PC-3 (cell line): ENCODE results near the gene LGALS7B. TPM values are rescaled to one million over a fixed set of nuclear protein-coding genes. Genes with fewer than 3 reads are reported as not detected.
"Not testable (repeated sequence)": the region's sequence is repeated elsewhere in the genome, so short reads cannot be mapped to it uniquely, and the experiment has no call there.

Source experiments
- ATAC-seq: fragments of 200-7000 bp; cut with Tn5 transposase; 2 replicates; pipeline ENCODE4 v1.9.1; 2020; ENCODE audit warnings: mild to moderate bottlenecking, moderate library complexity
- BruUV-seq: library from RNA; stranded (reverse); fragments of 400-500 nt; replicated peaks from 2 replicates; lab custom pipeline; 2021; lab: Mats Ljungman, UMichigan
- CTCF ChIA-PET: fragments of 300-600 bp; sonication (Branson Sonifier 250); formaldehyde crosslinking; loops from one replicate; lab custom pipeline; 2022; ENCODE audit warnings: antibody characterized with exemption; lab: Charles Lee
- POLR2A ChIA-PET: fragments of 300-600 bp; sonication (Branson Sonifier 250); formaldehyde crosslinking; loops from one replicate; lab custom pipeline; 2022; ENCODE audit warnings: antibody characterized with exemption; ENCODE audit not compliant: unreplicated experiment; lab: Charles Lee
- DNase-seq: peaks from one replicate; pipeline ENCODE4 v3.0.0-alpha.2; 2015
- H2AFZ ChIP-seq: fragments of 300-600 bp; sonication (generic); 2 replicates; pipeline ENCODE4 v1.6.0; 2016; ENCODE audit warnings: antibody characterized with exemption, low read length
- H3F3A ChIP-seq: fragments of 300-600 bp; sonication (generic); one replicate; pipeline ENCODE4 v1.6.0; 2017; ENCODE audit warnings: antibody characterized with exemption, low read length, control low read depth, mild to moderate bottlenecking; ENCODE audit not compliant: unreplicated experiment
- H3K27ac ChIP-seq: fragments of 300-600 bp; sonication (generic); 2 replicates; pipeline ENCODE4 v1.5.1; 2016; ENCODE audit warnings: mild to moderate bottlenecking, low read length
- H3K27me3 ChIP-seq: fragments of 300-600 bp; sonication (generic); 2 replicates; pipeline ENCODE4 v1.6.1; 2016; ENCODE audit warnings: low read length, mixed read lengths
- H3K36me3 ChIP-seq: fragments of 300-600 bp; sonication (generic); 2 replicates; pipeline ENCODE4 v1.6.1; 2016; ENCODE audit warnings: low read depth, mixed run types, low read length, mixed read lengths
- H3K4me1 ChIP-seq: fragments of 300-600 bp; sonication (generic); 2 replicates; pipeline ENCODE4 v1.5.1; 2016; ENCODE audit warnings: low read length; ENCODE audit not compliant: insufficient read depth
- H3K4me2 ChIP-seq: fragments of 300-600 bp; sonication (generic); 2 replicates; pipeline ENCODE4 v1.6.0; 2016; ENCODE audit warnings: low read length
- H3K4me3 ChIP-seq: fragments of 300-600 bp; sonication (generic); 2 replicates; pipeline ENCODE4 v1.5.1; 2016; ENCODE audit warnings: mild to moderate bottlenecking, low read length, mixed read lengths
- H3K79me2 ChIP-seq: fragments of 300-600 bp; sonication (generic); 2 replicates; pipeline ENCODE4 v1.6.1; 2017; ENCODE audit warnings: low read length, mixed read lengths
- H3K9ac ChIP-seq: fragments of 300-600 bp; sonication (generic); 2 replicates; pipeline ENCODE4 v1.6.0; 2016; ENCODE audit warnings: mild to moderate bottlenecking, low read length
- H3K9me2 ChIP-seq: fragments of 300-600 bp; sonication (generic); replicated peaks from 2 replicates; pipeline ENCODE4 v1.6.1; 2016; ENCODE audit warnings: mixed run types, low read length, mixed read lengths
- H3K9me3 ChIP-seq: fragments of 300-600 bp; sonication (generic); 2 replicates; pipeline ENCODE4 v1.6.1; 2016; ENCODE audit warnings: low read length, mixed read lengths
- H4K20me1 ChIP-seq: fragments of 300-600 bp; sonication (generic); 2 replicates; pipeline ENCODE4 v1.6.1; 2016; ENCODE audit warnings: low read length, mixed read lengths
- CTCF ChIP-seq: fragments of 300-600 bp; sonication (generic); conservative IDR thresholded peaks from 2 replicates; pipeline ENCODE4 v1.5.1; 2017; ENCODE audit warnings: antibody characterized with exemption, low read depth, mild to moderate bottlenecking, low read length
- EZH2 ChIP-seq: fragments of 300-600 bp; sonication (generic); IDR thresholded peaks from one replicate; pipeline ENCODE4 v1.6.1; 2017; ENCODE audit warnings: antibody characterized with exemption, mild to moderate bottlenecking, low read length; ENCODE audit not compliant: unreplicated experiment
- EZH2phosphoT487 ChIP-seq: fragments of 300-600 bp; sonication (generic); IDR thresholded peaks from 2 replicates; pipeline ENCODE4 v1.6.1; 2018; ENCODE audit warnings: mild to moderate bottlenecking, antibody characterized with exemption, low read length, borderline replicate concordance
- intact Hi-C: fragments of 100-400 bp; cut with micrococcal nuclease; formaldehyde crosslinking; loops from 2 replicates; pipeline ENCODE4 v1.9.0; 2023
- total RNA-seq: library from RNA; depleted of rRNA; stranded (reverse); fragments of >200 nt; gene quantifications from 2 replicates; pipeline ENCODE4 v1.2.3, GENCODE V29; 2014

LGALS7B gene
- total RNA-seq, 1 experiment from 2014 or later = not detected

- POLR2A ChIA-PET = no interaction called here
- DNase-seq = no peak
- H3K79me2 ChIP-seq = no peaks in the 10 kb centered on the region
- H3K4me3 ChIP-seq = no peak overlapping the region
- no peaks in the 10 kb centered on the region for H3F3A ChIP-seq
- no peak overlapping the region for H3K9ac ChIP-seq
- H3K9me2 ChIP-seq = no peaks in the 10 kb centered on the region
- H4K20me1 ChIP-seq = no peaks in the 10 kb centered on the region
- TF ChIP-seq EZH2 (no peak), EZH2phosphoT487 (no peak), CTCF (no peak)
- intact Hi-C loops = no loop called here
- H3K9me3 ChIP-seq = no peaks in the 10 kb centered on the region
- no peak overlapping the region for H2AFZ ChIP-seq
- ATAC-seq = no peak
- no peaks in the 10 kb centered on the region for H3K27me3 ChIP-seq
- BruUV-seq = no TSS peak
- CTCF ChIA-PET = no interaction called here
- H3K36me3 ChIP-seq = no peaks in the 10 kb centered on the region
- H3K4me2 ChIP-seq = no peak overlapping the region
- H3K4me1 ChIP-seq = no peaks in the 10 kb centered on the region
- H3K27ac ChIP-seq = no peak overlapping the region
These were observed 8.6 kb upstream of the LGALS7B start for GRCh38 chr19:38780443-38780842.

- H3K4me2 ChIP-seq = no peak overlapping the region
- no peaks in the 10 kb centered on the region for H3K27me3 ChIP-seq
- H3K4me3 ChIP-seq = no peak overlapping the region
- BruUV-seq = no TSS peak
- intact Hi-C loops = no loop called here
- ATAC-seq = no peak
- H3K9ac ChIP-seq = no peak overlapping the region
- POLR2A ChIA-PET = no interaction called here
- DNase-seq = no peak
- no peaks in the 10 kb centered on the region for H4K20me1 ChIP-seq
- H3F3A ChIP-seq = no peaks in the 10 kb centered on the region
- no peaks in the 10 kb centered on the region for H3K9me2 ChIP-seq
- no peaks in the 10 kb centered on the region for H3K9me3 ChIP-seq
- no peak overlapping the region for H3K27ac ChIP-seq
- TF ChIP-seq EZH2phosphoT487 (no peak), EZH2 (no peak), CTCF (no peak)
- H3K36me3 ChIP-seq = no peaks in the 10 kb centered on the region
- no peaks in the 10 kb centered on the region for H3K4me1 ChIP-seq
- no peak overlapping the region for H2AFZ ChIP-seq
- CTCF ChIA-PET = no interaction called here
- H3K79me2 ChIP-seq = no peaks in the 10 kb centered on the region
These were observed 7.9 kb upstream of the LGALS7B start for GRCh38 chr19:38781058-38781457.

GRCh38 chr19:38782212-38782611, 6.8 kb upstream of the LGALS7B start:
- H3K9ac ChIP-seq, H3K9me2 ChIP-seq, H3K27me3 ChIP-seq, H3K4me1 ChIP-seq, BruUV-seq, H2AFZ ChIP-seq, H3K9me3 ChIP-seq, CTCF ChIA-PET, H3K4me3 ChIP-seq, H3K4me2 ChIP-seq, DNase-seq, H4K20me1 ChIP-seq, H3K36me3 ChIP-seq, ATAC-seq, H3K79me2 ChIP-seq, POLR2A ChIA-PET, intact Hi-C loops, H3F3A ChIP-seq, H3K27ac ChIP-seq: not testable (repeated sequence)
